PC-3 (cell line): ENCODE measurements around the gene SLC1A2. TPM values are rescaled to one million over a fixed set of nuclear protein-coding genes. Genes with fewer than 3 reads are reported as not detected.

Source experiments
- ATAC-seq: fragments of 200-7000 bp; cut with Tn5 transposase; 2 replicates; pipeline ENCODE4 v1.9.1; 2020; ENCODE audit warnings: mild to moderate bottlenecking, moderate library complexity
- BruUV-seq: library from RNA; stranded (reverse); fragments of 400-500 nt; replicated peaks from 2 replicates; lab custom pipeline; 2021; lab: Mats Ljungman, UMichigan
- CTCF ChIA-PET: fragments of 300-600 bp; sonication (Branson Sonifier 250); formaldehyde crosslinking; loops from one replicate; lab custom pipeline; 2022; ENCODE audit warnings: antibody characterized with exemption; lab: Charles Lee
- POLR2A ChIA-PET: fragments of 300-600 bp; sonication (Branson Sonifier 250); formaldehyde crosslinking; loops from one replicate; lab custom pipeline; 2022; ENCODE audit warnings: antibody characterized with exemption; ENCODE audit not compliant: unreplicated experiment; lab: Charles Lee
- DNase-seq: peaks from one replicate; pipeline ENCODE4 v3.0.0-alpha.2; 2015
- H2AFZ ChIP-seq: fragments of 300-600 bp; sonication (generic); 2 replicates; pipeline ENCODE4 v1.6.0; 2016; ENCODE audit warnings: antibody characterized with exemption, low read length
- H3F3A ChIP-seq: fragments of 300-600 bp; sonication (generic); one replicate; pipeline ENCODE4 v1.6.0; 2017; ENCODE audit warnings: antibody characterized with exemption, low read length, control low read depth, mild to moderate bottlenecking; ENCODE audit not compliant: unreplicated experiment
- H3K27ac ChIP-seq: fragments of 300-600 bp; sonication (generic); 2 replicates; pipeline ENCODE4 v1.5.1; 2016; ENCODE audit warnings: mild to moderate bottlenecking, low read length
- H3K27me3 ChIP-seq: fragments of 300-600 bp; sonication (generic); 2 replicates; pipeline ENCODE4 v1.6.1; 2016; ENCODE audit warnings: low read length, mixed read lengths
- H3K36me3 ChIP-seq: fragments of 300-600 bp; sonication (generic); 2 replicates; pipeline ENCODE4 v1.6.1; 2016; ENCODE audit warnings: low read depth, mixed run types, low read length, mixed read lengths
- H3K4me1 ChIP-seq: fragments of 300-600 bp; sonication (generic); 2 replicates; pipeline ENCODE4 v1.5.1; 2016; ENCODE audit warnings: low read length; ENCODE audit not compliant: insufficient read depth
- H3K4me2 ChIP-seq: fragments of 300-600 bp; sonication (generic); 2 replicates; pipeline ENCODE4 v1.6.0; 2016; ENCODE audit warnings: low read length
- H3K4me3 ChIP-seq: fragments of 300-600 bp; sonication (generic); 2 replicates; pipeline ENCODE4 v1.5.1; 2016; ENCODE audit warnings: mild to moderate bottlenecking, low read length, mixed read lengths
- H3K79me2 ChIP-seq: fragments of 300-600 bp; sonication (generic); 2 replicates; pipeline ENCODE4 v1.6.1; 2017; ENCODE audit warnings: low read length, mixed read lengths
- H3K9ac ChIP-seq: fragments of 300-600 bp; sonication (generic); 2 replicates; pipeline ENCODE4 v1.6.0; 2016; ENCODE audit warnings: mild to moderate bottlenecking, low read length
- H3K9me2 ChIP-seq: fragments of 300-600 bp; sonication (generic); replicated peaks from 2 replicates; pipeline ENCODE4 v1.6.1; 2016; ENCODE audit warnings: mixed run types, low read length, mixed read lengths
- H3K9me3 ChIP-seq: fragments of 300-600 bp; sonication (generic); 2 replicates; pipeline ENCODE4 v1.6.1; 2016; ENCODE audit warnings: low read length, mixed read lengths
- H4K20me1 ChIP-seq: fragments of 300-600 bp; sonication (generic); 2 replicates; pipeline ENCODE4 v1.6.1; 2016; ENCODE audit warnings: low read length, mixed read lengths
- EZH2 ChIP-seq: fragments of 300-600 bp; sonication (generic); IDR thresholded peaks from one replicate; pipeline ENCODE4 v1.6.1; 2017; ENCODE audit warnings: antibody characterized with exemption, mild to moderate bottlenecking, low read length; ENCODE audit not compliant: unreplicated experiment
- EZH2phosphoT487 ChIP-seq: fragments of 300-600 bp; sonication (generic); IDR thresholded peaks from 2 replicates; pipeline ENCODE4 v1.6.1; 2018; ENCODE audit warnings: mild to moderate bottlenecking, antibody characterized with exemption, low read length, borderline replicate concordance
- intact Hi-C: fragments of 100-400 bp; cut with micrococcal nuclease; formaldehyde crosslinking; loops from 2 replicates; pipeline ENCODE4 v1.9.0; 2023
- total RNA-seq: library from RNA; depleted of rRNA; stranded (reverse); fragments of >200 nt; gene quantifications from 2 replicates; pipeline ENCODE4 v1.2.3, GENCODE V29; 2014
- TF ChIP-seq, protein P1 (sequence below): fragments of 300-600 bp; sonication (generic); conservative IDR thresholded peaks from 2 replicates; pipeline ENCODE4 v1.5.1; 2017; ENCODE audit warnings: antibody characterized with exemption, low read depth, mild to moderate bottlenecking, low read length

Gene SLC1A2
- total RNA-seq, 1 experiment from 2014 or later, result 0.18 TPM

DNA sequence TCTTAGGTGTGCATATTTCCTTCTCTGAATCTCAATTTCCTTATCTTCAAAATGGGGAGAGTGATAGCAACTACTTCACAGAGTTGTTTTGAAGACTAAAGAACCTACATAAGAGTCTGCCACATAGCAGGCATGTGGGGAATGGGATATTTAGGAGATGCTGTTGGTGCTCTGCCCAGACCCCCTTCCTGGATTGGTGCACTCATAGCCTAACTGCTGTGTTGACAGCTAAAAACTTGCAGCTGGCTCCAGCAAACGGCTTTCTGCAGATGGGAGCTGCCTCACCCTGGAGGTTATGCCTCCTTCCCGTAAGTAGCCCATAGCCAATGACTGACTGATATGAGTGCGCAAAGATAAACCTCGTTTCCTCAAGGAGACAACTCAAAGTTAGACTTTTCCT lies 174.3 kb downstream of the SLC1A2 start:
- H3F3A ChIP-seq, result no peaks in the 10 kb centered on the region
- H2AFZ ChIP-seq, result no peak overlapping the region
- H3K27ac ChIP-seq, result no peak overlapping the region
- no peaks in the 10 kb centered on the region for H3K79me2 ChIP-seq
- DNase-seq (no peak), ATAC-seq (no peak)
- CTCF ChIA-PET, result no interaction called here
- H3K4me3 ChIP-seq, result no peak overlapping the region
- intact Hi-C loops, result no loop called here
- H3K36me3 ChIP-seq, result no peaks in the 10 kb centered on the region; the same call in 1 of the 2 replicates
- no peaks in the 10 kb centered on the region for H3K9me3 ChIP-seq
- H3K9me2 ChIP-seq, result no peaks in the 10 kb centered on the region
- BruUV-seq, result no TSS peak
- no peak overlapping the region for H3K4me2 ChIP-seq
- TF ChIP-seq, protein P1, sequence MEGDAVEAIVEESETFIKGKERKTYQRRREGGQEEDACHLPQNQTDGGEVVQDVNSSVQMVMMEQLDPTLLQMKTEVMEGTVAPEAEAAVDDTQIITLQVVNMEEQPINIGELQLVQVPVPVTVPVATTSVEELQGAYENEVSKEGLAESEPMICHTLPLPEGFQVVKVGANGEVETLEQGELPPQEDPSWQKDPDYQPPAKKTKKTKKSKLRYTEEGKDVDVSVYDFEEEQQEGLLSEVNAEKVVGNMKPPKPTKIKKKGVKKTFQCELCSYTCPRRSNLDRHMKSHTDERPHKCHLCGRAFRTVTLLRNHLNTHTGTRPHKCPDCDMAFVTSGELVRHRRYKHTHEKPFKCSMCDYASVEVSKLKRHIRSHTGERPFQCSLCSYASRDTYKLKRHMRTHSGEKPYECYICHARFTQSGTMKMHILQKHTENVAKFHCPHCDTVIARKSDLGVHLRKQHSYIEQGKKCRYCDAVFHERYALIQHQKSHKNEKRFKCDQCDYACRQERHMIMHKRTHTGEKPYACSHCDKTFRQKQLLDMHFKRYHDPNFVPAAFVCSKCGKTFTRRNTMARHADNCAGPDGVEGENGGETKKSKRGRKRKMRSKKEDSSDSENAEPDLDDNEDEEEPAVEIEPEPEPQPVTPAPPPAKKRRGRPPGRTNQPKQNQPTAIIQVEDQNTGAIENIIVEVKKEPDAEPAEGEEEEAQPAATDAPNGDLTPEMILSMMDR, result no peak
- TF ChIP-seq EZH2phosphoT487, result no peak
- no peak for TF ChIP-seq EZH2
- H4K20me1 ChIP-seq, result no peaks in the 10 kb centered on the region
- no peaks in the 10 kb centered on the region for H3K4me1 ChIP-seq
- POLR2A ChIA-PET, result interaction anchor here (0.6 kb wide), 1 partner anchor 15 kb away, joined by 3 read pairs; no protein-coding TSS in a partner anchor
- H3K27me3 ChIP-seq, result no peaks in the 10 kb centered on the region
- no peak overlapping the region for H3K9ac ChIP-seq

DNA sequence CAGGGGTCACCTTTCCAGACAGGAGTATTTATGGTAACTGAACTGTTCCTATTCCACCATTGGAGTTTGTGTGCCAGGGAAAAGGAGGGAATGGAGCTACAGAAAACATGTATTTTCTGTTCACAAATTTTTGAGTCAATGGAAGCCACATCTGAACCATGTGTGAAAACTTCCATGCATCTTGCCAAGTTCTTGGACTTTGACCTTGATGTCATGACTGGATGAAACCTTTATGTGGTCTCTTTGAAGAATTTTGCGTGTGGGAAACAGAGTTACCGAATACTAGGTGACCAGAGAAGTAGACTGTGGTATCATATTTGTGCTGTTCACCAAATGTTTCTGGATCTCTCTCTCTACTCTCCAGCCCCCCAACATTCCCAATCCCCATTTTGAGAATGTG lies 175.6 kb downstream of the SLC1A2 start:
- H3K4me3 ChIP-seq, result no peak overlapping the region
- H3K27ac ChIP-seq, result no peak overlapping the region
- DNase-seq (no peak), ATAC-seq (no peak)
- no peaks in the 10 kb centered on the region for H3F3A ChIP-seq
- no peaks in the 10 kb centered on the region for H3K9me3 ChIP-seq
- H4K20me1 ChIP-seq, result no peaks in the 10 kb centered on the region
- no peak for TF ChIP-seq EZH2
- TF ChIP-seq, protein P1, result no peak
- no peak for TF ChIP-seq EZH2phosphoT487
- no peaks in the 10 kb centered on the region for H3K27me3 ChIP-seq
- H2AFZ ChIP-seq, result no peak overlapping the region
- H3K4me1 ChIP-seq, result no peaks in the 10 kb centered on the region
- H3K79me2 ChIP-seq, result no peaks in the 10 kb centered on the region
- no peak overlapping the region for H3K9ac ChIP-seq
- intact Hi-C loops, result loop anchor here (5.0 kb wide), 1 partner anchor 316 kb away; no protein-coding TSS in a partner anchor
- H3K4me2 ChIP-seq, result no peak overlapping the region
- no peaks in the 10 kb centered on the region for H3K9me2 ChIP-seq
- BruUV-seq, result no TSS peak
- H3K36me3 ChIP-seq, result no peaks in the 10 kb centered on the region; the same call in 1 of the 2 replicates
- ChIA-PET POLR2A (no interaction called here), CTCF (no interaction called here)

DNA sequence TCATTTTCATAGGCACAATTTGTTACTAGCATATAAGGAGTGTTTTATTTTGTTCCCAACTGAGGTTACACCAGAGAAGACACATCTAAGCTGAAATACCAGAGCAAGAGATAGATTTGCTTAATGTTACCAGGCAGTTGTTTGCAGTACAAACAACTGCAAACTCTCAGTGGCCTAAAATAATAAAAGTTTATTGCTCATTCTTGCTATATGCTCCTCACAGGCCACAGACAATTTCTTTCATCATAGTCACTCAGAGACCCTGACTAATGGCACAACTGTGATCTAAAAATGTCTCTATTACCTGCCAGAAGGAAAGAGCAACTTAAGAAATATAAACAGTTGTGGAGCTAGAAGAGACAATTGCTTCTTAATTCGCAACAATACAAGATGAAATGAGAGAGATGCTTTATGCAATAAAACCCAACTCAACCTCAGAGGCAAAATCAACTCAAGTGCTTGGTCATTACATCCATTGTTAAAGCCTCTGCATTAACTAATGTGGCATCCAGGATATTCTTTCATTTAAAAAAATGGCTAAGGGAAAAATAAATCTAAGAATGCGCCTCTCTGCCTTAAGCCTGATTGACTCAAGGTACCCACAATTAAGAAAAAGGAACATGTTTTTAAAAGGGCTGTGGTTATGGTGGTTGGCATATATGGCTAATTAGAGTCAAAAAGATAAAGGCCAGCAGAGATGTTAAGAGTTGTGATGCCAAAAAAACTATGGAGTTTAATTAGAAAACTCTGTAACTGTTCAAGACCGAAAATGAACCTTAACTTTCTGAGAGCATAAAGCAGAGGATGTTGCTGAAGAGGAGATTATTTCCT lies 176.7 kb downstream of the SLC1A2 start:
- no peaks in the 10 kb centered on the region for H3K79me2 ChIP-seq
- intact Hi-C loops, result loop anchor here (5.0 kb wide), 1 partner anchor 315 kb away; no protein-coding TSS in a partner anchor
- no peak overlapping the region for H2AFZ ChIP-seq
- H3F3A ChIP-seq, result no peaks in the 10 kb centered on the region
- TF ChIP-seq, protein P1, result no peak
- no peak for TF ChIP-seq EZH2phosphoT487
- TF ChIP-seq EZH2, result no peak
- H3K9me2 ChIP-seq, result no peaks in the 10 kb centered on the region
- no peaks in the 10 kb centered on the region for H4K20me1 ChIP-seq
- no peak overlapping the region for H3K4me2 ChIP-seq
- H3K27me3 ChIP-seq, result no peaks in the 10 kb centered on the region
- no peaks in the 10 kb centered on the region for H3K36me3 ChIP-seq
- H3K27ac ChIP-seq, result no peak overlapping the region
- H3K4me3 ChIP-seq, result no peak overlapping the region
- CTCF ChIA-PET, result no interaction called here
- no peaks in the 10 kb centered on the region for H3K4me1 ChIP-seq
- ATAC-seq (peak; percentile 22; the same call in 1 of the 2 replicates), DNase-seq (no peak)
- no TSS peak for BruUV-seq
- POLR2A ChIA-PET, result interaction anchor here (0.6 kb wide), 1 partner anchor 181 kb away, joined by 3 read pairs; no protein-coding TSS in a partner anchor
- no peak overlapping the region for H3K9ac ChIP-seq
- no peaks in the 10 kb centered on the region for H3K9me3 ChIP-seq
